DOHH2 (cell line): ENCODE data around the gene B4GALNT4.

Experiments used
- EZH2phosphoT487 ChIP-seq: fragments of 200-600 bp; sonication (generic); IDR thresholded peaks from 2 replicates; pipeline ENCODE4 v1.6.1; 2017; ENCODE audit warnings: borderline replicate concordance, mild to moderate bottlenecking, antibody characterized with exemption, low read length, moderate library complexity, mixed read lengths
- TF ChIP-seq, protein P1 (sequence below): fragments of 200-600 bp; sonication (generic); IDR thresholded peaks from one replicate; pipeline ENCODE4 v1.5.1; 2014; ENCODE audit warnings: antibody characterized with exemption, mild to moderate bottlenecking, low read depth, low read length; ENCODE audit not compliant: poor library complexity, severe bottlenecking

DNA sequence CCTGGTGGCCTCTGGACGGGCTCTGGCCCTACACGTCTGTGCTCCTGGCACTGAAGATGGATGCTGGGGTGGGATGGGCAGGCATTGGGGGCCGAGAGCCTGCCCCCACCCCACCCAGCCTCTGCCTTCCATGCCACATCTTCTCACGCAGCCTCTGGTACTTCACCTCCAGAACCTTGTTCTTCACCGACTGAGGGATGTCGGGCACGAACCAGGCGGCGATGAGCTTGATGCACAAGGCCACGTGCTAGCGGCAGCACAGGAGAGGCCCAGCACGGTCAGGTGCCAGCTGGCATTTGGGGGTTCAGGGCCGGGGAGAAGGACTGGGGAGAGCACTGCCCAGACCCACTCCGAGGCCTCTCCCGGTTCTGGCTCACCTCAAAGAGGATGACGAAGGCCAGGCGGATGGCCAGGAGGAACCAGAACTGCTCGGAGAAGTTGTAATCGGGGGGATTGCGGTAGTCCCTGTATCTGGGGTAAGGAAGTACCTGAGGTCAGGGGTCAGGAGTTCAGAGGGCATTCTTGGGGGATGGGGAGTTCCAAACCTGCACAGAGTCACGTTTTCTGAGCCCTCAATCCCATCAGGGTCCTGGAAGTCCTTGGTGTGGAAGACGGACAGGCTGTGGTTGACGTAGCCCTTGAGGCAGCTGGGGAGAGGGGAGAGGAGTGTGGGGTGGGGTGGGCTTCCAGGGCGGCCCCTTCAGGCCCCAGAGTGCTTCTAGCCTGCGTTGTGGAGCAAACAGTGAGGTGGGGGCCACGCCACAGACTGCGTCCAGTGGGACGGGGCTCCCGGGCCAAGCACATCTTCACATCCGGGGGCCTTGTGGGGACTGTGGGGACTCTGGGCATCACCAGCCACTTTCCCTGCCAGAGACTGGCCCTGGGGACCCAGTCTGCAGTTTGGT lies 49.3 kb downstream of the B4GALNT4 start:
- TF ChIP-seq, protein P1, sequence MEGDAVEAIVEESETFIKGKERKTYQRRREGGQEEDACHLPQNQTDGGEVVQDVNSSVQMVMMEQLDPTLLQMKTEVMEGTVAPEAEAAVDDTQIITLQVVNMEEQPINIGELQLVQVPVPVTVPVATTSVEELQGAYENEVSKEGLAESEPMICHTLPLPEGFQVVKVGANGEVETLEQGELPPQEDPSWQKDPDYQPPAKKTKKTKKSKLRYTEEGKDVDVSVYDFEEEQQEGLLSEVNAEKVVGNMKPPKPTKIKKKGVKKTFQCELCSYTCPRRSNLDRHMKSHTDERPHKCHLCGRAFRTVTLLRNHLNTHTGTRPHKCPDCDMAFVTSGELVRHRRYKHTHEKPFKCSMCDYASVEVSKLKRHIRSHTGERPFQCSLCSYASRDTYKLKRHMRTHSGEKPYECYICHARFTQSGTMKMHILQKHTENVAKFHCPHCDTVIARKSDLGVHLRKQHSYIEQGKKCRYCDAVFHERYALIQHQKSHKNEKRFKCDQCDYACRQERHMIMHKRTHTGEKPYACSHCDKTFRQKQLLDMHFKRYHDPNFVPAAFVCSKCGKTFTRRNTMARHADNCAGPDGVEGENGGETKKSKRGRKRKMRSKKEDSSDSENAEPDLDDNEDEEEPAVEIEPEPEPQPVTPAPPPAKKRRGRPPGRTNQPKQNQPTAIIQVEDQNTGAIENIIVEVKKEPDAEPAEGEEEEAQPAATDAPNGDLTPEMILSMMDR: no peak
- no peak for TF ChIP-seq EZH2phosphoT487
